Erythroblast (primary cell): Measurements from ENCODE around the gene RBBP5.

Source experiments
- GATA1 ChIP-seq: IDR thresholded peaks from 2 replicates; pipeline ENCODE4 v1.6.1; 2011; ENCODE audit warnings: low read depth, mild to moderate bottlenecking, control low read depth, low read length, moderate library complexity
- POLR2A ChIP-seq: IDR thresholded peaks from 2 replicates; pipeline ENCODE4 v1.6.1; 2011; ENCODE audit warnings: mild to moderate bottlenecking, low read length

GRCh38 chr1:205058853-205059252 is 62.9 kb downstream of the RBBP5 start:
- no peak for TF ChIP-seq POLR2A
- TF ChIP-seq GATA1 = no peak
